ENCODE measurements around the gene MBOAT2.
A peak's percentile ranks its signal among the peaks of the same experiment; 100 is the strongest.

MBOAT2 gene

GRCh38 chr2:8850845-8851487, 152.5 kb downstream of the MBOAT2 start:
- DNase-seq = no peak

- no peak for DNase-seq
Observed at GRCh38 chr2:8849327-8849726, 154.2 kb downstream of the MBOAT2 start.

GRCh38 chr2:8848328-8849100, 155.0 kb downstream of the MBOAT2 start:
- DNase-seq = no peak

GRCh38 chr2:8847400-8847799, 156.1 kb downstream of the MBOAT2 start:
- DNase-seq = no peak

- no peak for DNase-seq
Observed at GRCh38 chr2:8841932-8842331, 161.6 kb downstream of the MBOAT2 start.

GRCh38 chr2:8840475-8841091, 162.9 kb downstream of the MBOAT2 start:
- no peak for DNase-seq

- DNase-seq = no peak
Observed at GRCh38 chr2:8839189-8839965, 164.1 kb downstream of the MBOAT2 start.

GRCh38 chr2:8837795-8838140, 165.7 kb downstream of the MBOAT2 start:
- DNase-seq = no peak

- DNase-seq = peak; percentile 68
Observed at GRCh38 chr2:8836971-8837794, 166.3 kb downstream of the MBOAT2 start, which contains the start of gene KIDINS220. KIDINS220 (minus strand) TSS chr2:8837613; CDS start chr2:8827093, 10,520 bp downstream.

- no peak for DNase-seq
Observed at GRCh38 chr2:8835279-8835678, 168.2 kb downstream of the MBOAT2 start.

- DNase-seq = no peak
Observed at GRCh38 chr2:8833853-8834252, 169.6 kb downstream of the MBOAT2 start.

GRCh38 chr2:8831516-8831915, 172.0 kb downstream of the MBOAT2 start:
- DNase-seq = no peak

GRCh38 chr2:8827729-8828128, 175.8 kb downstream of the MBOAT2 start:
- no peak for DNase-seq

GRCh38 chr2:8822218-8822617, 181.3 kb downstream of the MBOAT2 start:
- no peak for DNase-seq

- DNase-seq = no peak
Observed at GRCh38 chr2:8821276-8822217, 181.9 kb downstream of the MBOAT2 start.

GRCh38 chr2:8819948-8820347, 183.5 kb downstream of the MBOAT2 start:
- no peak for DNase-seq

GRCh38 chr2:8819194-8819593, 184.3 kb downstream of the MBOAT2 start:
- no peak for DNase-seq

GRCh38 chr2:8817221-8817620, 186.3 kb downstream of the MBOAT2 start:
- DNase-seq = no peak

GRCh38 chr2:8806885-8807704, 196.4 kb downstream of the MBOAT2 start:
- DNase-seq = no peak
